ENCODE data around the gene CACNG7.

DNA sequence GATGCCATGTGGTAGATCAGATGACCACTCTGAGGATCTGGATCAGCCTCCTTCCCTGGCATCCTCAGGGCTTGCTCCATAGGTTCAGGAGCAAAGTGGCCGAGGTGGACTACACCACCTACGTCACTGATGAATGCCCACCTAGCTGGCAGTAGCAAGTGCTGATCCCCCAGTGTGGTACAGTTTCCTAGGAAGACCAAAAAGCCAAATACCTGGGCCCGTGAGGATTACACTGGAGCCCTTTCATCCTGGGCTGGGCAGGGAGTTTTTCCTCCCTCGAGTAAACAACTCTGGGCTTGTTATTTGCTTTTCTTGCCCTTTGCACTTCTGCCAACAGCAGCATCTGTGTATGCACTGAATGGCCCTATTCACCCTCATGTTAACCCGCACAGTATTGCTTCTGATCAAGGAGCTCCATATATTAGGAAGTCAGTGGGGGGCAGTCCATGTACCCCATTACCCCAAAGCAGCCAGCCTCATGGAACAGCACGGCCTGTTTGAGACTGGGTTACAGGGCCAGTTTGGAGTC, 44.7 kb upstream of the CACNG7 start:
- TF ChIP-seq CTCF (conservative IDR thresholded peaks at IDR 0.05; ENCODE audit: low read length) = no peak
- no peak for TF ChIP-seq EZH2phosphoT487 (IDR thresholded peaks at IDR 0.05; ENCODE audit: borderline replicate concordance)
